Loucy (cell line): ENCODE data around the gene PILRA.
"Not testable (repeated sequence)": the region's sequence is repeated elsewhere in the genome, so short reads cannot be mapped to it uniquely, and the experiment has no call there.

Source experiments
- H2AFZ ChIP-seq: fragments of 200-600 bp; sonication (generic); 2 replicates; pipeline ENCODE4 v1.6.0; 2016; ENCODE audit warnings: antibody characterized with exemption, mild to moderate bottlenecking, low read length, moderate library complexity
- H3F3A ChIP-seq: fragments of 200-600 bp; 2 replicates; pipeline ENCODE4 v1.6.0; 2016; ENCODE audit warnings: antibody characterized with exemption, low read depth, mild to moderate bottlenecking
- H3K27me3 ChIP-seq: fragments of 200-600 bp; sonication (generic); 2 replicates; pipeline ENCODE4 v1.6.1; 2014; ENCODE audit warnings: low read length, mild to moderate bottlenecking; ENCODE audit not compliant: insufficient read depth, poor library complexity, severe bottlenecking
- H3K36me3 ChIP-seq: fragments of 200-600 bp; sonication (generic); 2 replicates; pipeline ENCODE4 v1.6.1; 2016; ENCODE audit warnings: low read length; ENCODE audit not compliant: insufficient read depth
- H3K4me1 ChIP-seq: fragments of 200-600 bp; sonication (generic); 2 replicates; pipeline ENCODE4 v1.5.1; 2014; ENCODE audit warnings: low read length, mild to moderate bottlenecking; ENCODE audit not compliant: insufficient read depth, poor library complexity, severe bottlenecking
- H3K4me2 ChIP-seq: fragments of 200-600 bp; sonication (generic); 2 replicates; pipeline ENCODE4 v1.6.0; 2014; ENCODE audit warnings: antibody characterized with exemption, low read length, low read depth, mild to moderate bottlenecking; ENCODE audit not compliant: poor library complexity, severe bottlenecking
- H3K4me3 ChIP-seq: fragments of 200-600 bp; sonication (generic); 2 replicates; pipeline ENCODE4 v1.5.1; 2014; ENCODE audit warnings: low read length, mild to moderate bottlenecking, mixed read lengths; ENCODE audit not compliant: poor library complexity, severe bottlenecking
- H3K79me2 ChIP-seq: fragments of 200-600 bp; sonication (generic); 2 replicates; pipeline ENCODE4 v1.6.1; 2014; ENCODE audit warnings: low read length; ENCODE audit not compliant: insufficient read depth
- H3K9ac ChIP-seq: fragments of 200-600 bp; sonication (generic); 2 replicates; pipeline ENCODE4 v1.6.0; 2014; ENCODE audit warnings: mild to moderate bottlenecking, low read depth, low read length, moderate library complexity; ENCODE audit not compliant: poor library complexity, severe bottlenecking
- H3K9me2 ChIP-seq: fragments of 200-600 bp; sonication (generic); replicated peaks from 2 replicates; pipeline ENCODE4 v1.6.1; 2016; ENCODE audit warnings: low read depth, low read length, mixed read lengths
- H3K9me3 ChIP-seq: fragments of 200-600 bp; sonication (generic); 2 replicates; pipeline ENCODE4 v1.6.1; 2014; ENCODE audit warnings: mild to moderate bottlenecking, antibody characterized with exemption, low read length, low read depth; ENCODE audit not compliant: insufficient read depth
- H4K20me1 ChIP-seq: fragments of 200-600 bp; sonication (generic); 2 replicates; pipeline ENCODE4 v1.6.0; 2014; ENCODE audit warnings: antibody characterized with exemption, low read length, mild to moderate bottlenecking; ENCODE audit not compliant: insufficient read depth, poor library complexity, severe bottlenecking
- EZH2phosphoT487 ChIP-seq: fragments of 200-600 bp; IDR thresholded peaks from 2 replicates; pipeline ENCODE4 v1.6.1; 2018; ENCODE audit warnings: antibody characterized with exemption, mild to moderate bottlenecking, moderate library complexity, borderline replicate concordance
- TF ChIP-seq, protein P1 (sequence below): fragments of 200-600 bp; sonication (generic); conservative IDR thresholded peaks from 2 replicates; pipeline ENCODE4 v1.5.1; 2014; ENCODE audit warnings: mild to moderate bottlenecking, antibody characterized with exemption, low read length

The PILRA gene

DNA sequence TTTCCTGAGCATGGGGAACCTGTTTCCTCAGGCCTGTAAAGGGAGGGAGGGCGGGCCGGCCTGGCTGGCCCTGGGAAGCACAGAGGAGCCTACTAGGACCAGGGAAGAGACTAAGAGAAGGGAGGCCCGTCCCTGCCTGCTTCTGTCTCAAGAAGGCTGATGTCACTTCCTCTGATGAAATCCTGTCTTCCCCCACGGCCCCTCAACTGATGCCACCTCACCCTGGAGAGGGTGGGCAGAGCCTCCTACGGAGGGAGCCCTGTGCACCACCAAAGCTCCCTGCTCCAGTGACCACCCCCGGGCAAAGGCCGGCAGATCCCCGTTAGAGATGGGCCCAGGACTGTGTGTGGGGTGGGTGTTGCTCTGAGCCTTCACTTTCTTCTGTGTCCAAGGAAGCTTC is 1.0 kb upstream of the PILRA start:
- H3K4me3 ChIP-seq: peak overlapping the region; percentile 23
- peak overlapping the region; percentile 40 for H3K4me2 ChIP-seq
- H3K9me3 ChIP-seq: no peaks in the 10 kb centered on the region
- H3K27me3 ChIP-seq: no peaks in the 10 kb centered on the region
- no peaks in the 10 kb centered on the region for H3F3A ChIP-seq
- H2AFZ ChIP-seq: no peak overlapping the region
- peaks cover 17% of the 10 kb centered on the region for H3K4me1 ChIP-seq
- TF ChIP-seq, protein P1, sequence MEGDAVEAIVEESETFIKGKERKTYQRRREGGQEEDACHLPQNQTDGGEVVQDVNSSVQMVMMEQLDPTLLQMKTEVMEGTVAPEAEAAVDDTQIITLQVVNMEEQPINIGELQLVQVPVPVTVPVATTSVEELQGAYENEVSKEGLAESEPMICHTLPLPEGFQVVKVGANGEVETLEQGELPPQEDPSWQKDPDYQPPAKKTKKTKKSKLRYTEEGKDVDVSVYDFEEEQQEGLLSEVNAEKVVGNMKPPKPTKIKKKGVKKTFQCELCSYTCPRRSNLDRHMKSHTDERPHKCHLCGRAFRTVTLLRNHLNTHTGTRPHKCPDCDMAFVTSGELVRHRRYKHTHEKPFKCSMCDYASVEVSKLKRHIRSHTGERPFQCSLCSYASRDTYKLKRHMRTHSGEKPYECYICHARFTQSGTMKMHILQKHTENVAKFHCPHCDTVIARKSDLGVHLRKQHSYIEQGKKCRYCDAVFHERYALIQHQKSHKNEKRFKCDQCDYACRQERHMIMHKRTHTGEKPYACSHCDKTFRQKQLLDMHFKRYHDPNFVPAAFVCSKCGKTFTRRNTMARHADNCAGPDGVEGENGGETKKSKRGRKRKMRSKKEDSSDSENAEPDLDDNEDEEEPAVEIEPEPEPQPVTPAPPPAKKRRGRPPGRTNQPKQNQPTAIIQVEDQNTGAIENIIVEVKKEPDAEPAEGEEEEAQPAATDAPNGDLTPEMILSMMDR: no peak
- no peak for TF ChIP-seq EZH2phosphoT487
- H3K36me3 ChIP-seq: no peaks in the 10 kb centered on the region
- H4K20me1 ChIP-seq: no peaks in the 10 kb centered on the region
- H3K79me2 ChIP-seq: no peaks in the 10 kb centered on the region
- peak overlapping the region; percentile 61 for H3K9ac ChIP-seq
- no peaks in the 10 kb centered on the region for H3K9me2 ChIP-seq

DNA sequence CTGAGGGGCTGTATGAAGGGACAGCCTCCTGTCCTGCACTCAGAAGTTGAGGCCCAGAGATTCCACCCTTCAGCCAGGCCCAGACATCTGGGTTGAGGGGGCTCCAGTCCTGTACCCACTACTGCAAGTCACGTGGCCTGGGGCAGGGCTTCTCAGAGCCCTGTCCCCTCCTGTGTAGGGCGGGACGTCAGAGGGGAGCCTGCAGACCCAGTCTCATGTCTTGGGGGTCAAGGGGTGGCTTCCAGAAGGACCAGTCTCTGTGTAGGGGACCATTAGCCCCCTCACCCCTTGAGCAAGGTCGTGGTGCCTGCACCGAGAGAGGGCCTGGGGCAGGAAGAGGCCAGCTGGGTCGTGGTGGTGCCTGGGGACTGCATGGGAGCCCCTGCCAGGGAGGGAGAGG is 593 bp upstream of the PILRA start:
- Histone ChIP-seq H3K4me2 (peak overlapping the region; percentile 40), H3K9ac (peak overlapping the region; percentile 61), H3K36me3 (no peaks in the 10 kb centered on the region), H3K9me3 (no peaks in the 10 kb centered on the region), H3K4me1 (peaks cover 17% of the 10 kb centered on the region), H4K20me1 (no peaks in the 10 kb centered on the region), H3K9me2 (no peaks in the 10 kb centered on the region), H3K79me2 (no peaks in the 10 kb centered on the region), H3K27me3 (no peaks in the 10 kb centered on the region), H3F3A (no peaks in the 10 kb centered on the region), H3K4me3 (peak overlapping the region; percentile 23), H2AFZ (no peak overlapping the region)
- TF ChIP-seq, protein P1: no peak
- no peak for TF ChIP-seq EZH2phosphoT487

DNA sequence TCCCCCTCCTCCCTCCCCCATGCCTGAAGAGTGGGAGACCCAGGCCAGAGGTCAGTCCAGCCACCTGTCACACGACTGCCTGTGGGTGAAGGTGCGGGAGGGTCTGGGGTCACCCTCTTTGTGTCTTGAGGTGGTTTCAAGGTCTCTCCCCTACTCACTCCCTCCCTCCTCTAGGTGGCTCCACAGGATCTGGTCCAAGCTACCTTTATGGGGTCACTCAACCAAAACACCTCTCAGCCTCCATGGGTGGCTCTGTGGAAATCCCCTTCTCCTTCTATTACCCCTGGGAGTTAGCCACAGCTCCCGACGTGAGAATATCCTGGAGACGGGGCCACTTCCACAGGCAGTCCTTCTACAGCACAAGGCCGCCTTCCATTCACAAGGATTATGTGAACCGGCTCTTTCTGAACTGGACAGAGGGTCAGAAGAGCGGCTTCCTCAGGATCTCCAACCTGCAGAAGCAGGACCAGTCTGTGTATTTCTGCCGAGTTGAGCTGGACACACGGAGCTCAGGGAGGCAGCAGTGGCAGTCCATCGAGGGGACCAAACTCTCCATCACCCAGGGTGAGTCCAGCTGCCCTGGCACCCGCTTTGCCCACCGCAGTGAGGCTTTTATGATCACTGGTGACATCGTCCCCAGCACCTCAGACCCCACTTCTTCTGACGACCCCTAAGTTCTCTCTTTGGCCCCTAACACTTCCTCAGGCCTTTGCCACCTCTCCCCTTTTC is 747 bp downstream of the PILRA start:
- not testable (repeated sequence) for H3K4me2 ChIP-seq, H3K9me2 ChIP-seq, H3K27me3 ChIP-seq, H3K4me3 ChIP-seq, H3K9ac ChIP-seq, H2AFZ ChIP-seq, H3K36me3 ChIP-seq, H3K79me2 ChIP-seq, H4K20me1 ChIP-seq, H3F3A ChIP-seq, H3K9me3 ChIP-seq
- TF ChIP-seq, protein P1: peak; percentile 31
- peaks cover 17% of the 10 kb centered on the region for H3K4me1 ChIP-seq
